ENCODE measurements around the gene PTPRK. TPM values are rescaled to one million over a fixed set of nuclear protein-coding genes. Genes with fewer than 3 reads are reported as not detected.

PTPRK gene
- total and polyA plus RNA-seq, 2 of the 13 experiments (the other 11 are each of a cell fraction or from before 2014, with no cell fraction given): 43.6 to 98.3 TPM

GRCh38 chr6:128007658-128008057, 512.7 kb downstream of the PTPRK start (continued):
- TF ChIP-seq GLMP (CRISPR knock-in tag; IDR thresholded peaks at IDR 0.05; ENCODE audit: borderline replicate concordance): no peak
- TF ChIP-seq, protein P1, sequence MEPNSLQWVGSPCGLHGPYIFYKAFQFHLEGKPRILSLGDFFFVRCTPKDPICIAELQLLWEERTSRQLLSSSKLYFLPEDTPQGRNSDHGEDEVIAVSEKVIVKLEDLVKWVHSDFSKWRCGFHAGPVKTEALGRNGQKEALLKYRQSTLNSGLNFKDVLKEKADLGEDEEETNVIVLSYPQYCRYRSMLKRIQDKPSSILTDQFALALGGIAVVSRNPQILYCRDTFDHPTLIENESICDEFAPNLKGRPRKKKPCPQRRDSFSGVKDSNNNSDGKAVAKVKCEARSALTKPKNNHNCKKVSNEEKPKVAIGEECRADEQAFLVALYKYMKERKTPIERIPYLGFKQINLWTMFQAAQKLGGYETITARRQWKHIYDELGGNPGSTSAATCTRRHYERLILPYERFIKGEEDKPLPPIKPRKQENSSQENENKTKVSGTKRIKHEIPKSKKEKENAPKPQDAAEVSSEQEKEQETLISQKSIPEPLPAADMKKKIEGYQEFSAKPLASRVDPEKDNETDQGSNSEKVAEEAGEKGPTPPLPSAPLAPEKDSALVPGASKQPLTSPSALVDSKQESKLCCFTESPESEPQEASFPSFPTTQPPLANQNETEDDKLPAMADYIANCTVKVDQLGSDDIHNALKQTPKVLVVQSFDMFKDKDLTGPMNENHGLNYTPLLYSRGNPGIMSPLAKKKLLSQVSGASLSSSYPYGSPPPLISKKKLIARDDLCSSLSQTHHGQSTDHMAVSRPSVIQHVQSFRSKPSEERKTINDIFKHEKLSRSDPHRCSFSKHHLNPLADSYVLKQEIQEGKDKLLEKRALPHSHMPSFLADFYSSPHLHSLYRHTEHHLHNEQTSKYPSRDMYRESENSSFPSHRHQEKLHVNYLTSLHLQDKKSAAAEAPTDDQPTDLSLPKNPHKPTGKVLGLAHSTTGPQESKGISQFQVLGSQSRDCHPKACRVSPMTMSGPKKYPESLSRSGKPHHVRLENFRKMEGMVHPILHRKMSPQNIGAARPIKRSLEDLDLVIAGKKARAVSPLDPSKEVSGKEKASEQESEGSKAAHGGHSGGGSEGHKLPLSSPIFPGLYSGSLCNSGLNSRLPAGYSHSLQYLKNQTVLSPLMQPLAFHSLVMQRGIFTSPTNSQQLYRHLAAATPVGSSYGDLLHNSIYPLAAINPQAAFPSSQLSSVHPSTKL (CRISPR knock-in tag; IDR thresholded peaks at IDR 0.05): peak; percentile 92
- TF ChIP-seq KLF13 (CRISPR knock-in tag; IDR thresholded peaks at IDR 0.05): no peak
- TF ChIP-seq BCL6 (CRISPR knock-in tag; IDR thresholded peaks at IDR 0.05): peak; percentile 85
- no peak for TF ChIP-seq CBFB (CRISPR knock-in tag; IDR thresholded peaks at IDR 0.05)
- TF ChIP-seq PLSCR1 (CRISPR knock-in tag; IDR thresholded peaks at IDR 0.05; ENCODE audit: borderline replicate concordance): no peak
- TF ChIP-seq MIER3 (CRISPR knock-in tag; IDR thresholded peaks at IDR 0.05; ENCODE audit: borderline replicate concordance): peak; percentile 33; the same call in 1 of the 2 replicates
- TF ChIP-seq SOX6 (IDR thresholded peaks at IDR 0.05): no peak
- TF ChIP-seq SOX6 (CRISPR knock-in tag; IDR thresholded peaks at IDR 0.05): peak; percentile 68; the same call in 1 of the 2 replicates
- TF ChIP-seq ELF3 (CRISPR knock-in tag; IDR thresholded peaks at IDR 0.05): peak; percentile 52; the same call in 1 of the 2 replicates
- TF ChIP-seq CREB1 (IDR thresholded peaks at IDR 0.05): no peak
- peak; percentile 53 for TF ChIP-seq CREB1 (CRISPR knock-in tag; IDR thresholded peaks at IDR 0.05)
- TF ChIP-seq RARA (CRISPR knock-in tag; IDR thresholded peaks at IDR 0.05): peak; percentile 68; the same call in 1 of the 2 replicates
- peak; percentile 74 for TF ChIP-seq CREM (IDR thresholded peaks at IDR 0.05)
- TF ChIP-seq CREM (CRISPR knock-in tag; IDR thresholded peaks at IDR 0.05): no peak
- peak; percentile 72 for TF ChIP-seq ONECUT2 (CRISPR knock-in tag; IDR thresholded peaks at IDR 0.05)
- no peak for TF ChIP-seq TARDBP (CRISPR knock-in tag; IDR thresholded peaks at IDR 0.05)
- TF ChIP-seq HHEX (CRISPR knock-in tag; IDR thresholded peaks at IDR 0.05): 0 out of 2 replicates have a peak, but pooled peaks have one; percentile 26
- no peak for TF ChIP-seq NR0B2 (CRISPR knock-in tag; IDR thresholded peaks at IDR 0.05)
- no peak for TF ChIP-seq BRD4 (CRISPR knock-in tag; IDR thresholded peaks at IDR 0.05)
- peak; percentile 87; the same call in 1 of the 2 replicates for TF ChIP-seq FOXK2 (IDR thresholded peaks at IDR 0.05)
- peak; percentile 25; the same call in 1 of the 2 replicates for TF ChIP-seq HNF4G (IDR thresholded peaks at IDR 0.05; ENCODE audit: borderline replicate concordance, low read depth, low read length)
- TF ChIP-seq HNF4G (CRISPR knock-in tag; IDR thresholded peaks at IDR 0.05; ENCODE audit: borderline replicate concordance, low read depth): no peak
- TF ChIP-seq FOXA1 (IDR thresholded peaks at IDR 0.05): peak; percentile 92
- peak; percentile 73 for TF ChIP-seq FOXA1 (CRISPR knock-in tag; IDR thresholded peaks at IDR 0.05)
- TF ChIP-seq TRAFD1 (CRISPR knock-in tag; IDR thresholded peaks at IDR 0.05; ENCODE audit: borderline replicate concordance): no peak
- TF ChIP-seq SMARCE1 (IDR thresholded peaks at IDR 0.05; ENCODE audit: borderline replicate concordance): no peak

Measured in HepG2 (cell line).